ENCODE data around the gene HS3ST4.

Gene HS3ST4

GRCh38 chr16:25894093-25894492 is 202.3 kb downstream of the HS3ST4 start:
- DNase-seq (ENCODE audit: low read depth in 2 of 2), result no peak

- no peak for DNase-seq (ENCODE audit: low read depth in 2 of 2)
Observed at GRCh38 chr16:25895380-25895779, 203.6 kb downstream of the HS3ST4 start.

GRCh38 chr16:25896411-25896810 is 204.7 kb downstream of the HS3ST4 start:
- DNase-seq (ENCODE audit: low read depth in 2 of 2), result no peak

- no peak for DNase-seq (ENCODE audit: low read depth in 2 of 2)
Observed at GRCh38 chr16:25897702-25898101, 205.9 kb downstream of the HS3ST4 start.

GRCh38 chr16:25905810-25906209 is 214.1 kb downstream of the HS3ST4 start:
- no peak for DNase-seq (ENCODE audit: low read depth in 2 of 2)

GRCh38 chr16:25910971-25911370 is 219.2 kb downstream of the HS3ST4 start:
- no peak for DNase-seq (ENCODE audit: low read depth in 2 of 2)

GRCh38 chr16:25912321-25912720 is 220.6 kb downstream of the HS3ST4 start:
- no peak for DNase-seq (ENCODE audit: low read depth in 2 of 2)

GRCh38 chr16:25914357-25914962 is 222.7 kb downstream of the HS3ST4 start:
- DNase-seq (ENCODE audit: low read depth in 2 of 2), result no peak

GRCh38 chr16:25916037-25916436 is 224.3 kb downstream of the HS3ST4 start:
- no peak for DNase-seq (ENCODE audit: low read depth in 2 of 2)

- no peak for DNase-seq (ENCODE audit: low read depth in 2 of 2)
Observed at GRCh38 chr16:25922438-25922837, 230.7 kb downstream of the HS3ST4 start.

GRCh38 chr16:25925421-25925820 is 233.7 kb downstream of the HS3ST4 start:
- no peak for DNase-seq (ENCODE audit: low read depth in 2 of 2)

- no peak for DNase-seq (ENCODE audit: low read depth in 2 of 2)
Observed at GRCh38 chr16:25931473-25932035, 239.8 kb downstream of the HS3ST4 start.

GRCh38 chr16:25941800-25942499 is 250.2 kb downstream of the HS3ST4 start:
- no peak for DNase-seq (ENCODE audit: low read depth in 2 of 2)

GRCh38 chr16:25950586-25951281 is 259.0 kb downstream of the HS3ST4 start:
- DNase-seq (ENCODE audit: low read depth in 2 of 2), result no peak

- DNase-seq (ENCODE audit: low read depth in 2 of 2), result no peak
Observed at GRCh38 chr16:25951999-25952398, 260.2 kb downstream of the HS3ST4 start.

GRCh38 chr16:25952983-25953382 is 261.2 kb downstream of the HS3ST4 start:
- no peak for DNase-seq (ENCODE audit: low read depth in 2 of 2)

- DNase-seq (ENCODE audit: low read depth in 2 of 2), result no peak
Observed at GRCh38 chr16:25957707-25958106, 265.9 kb downstream of the HS3ST4 start.

GRCh38 chr16:25959221-25959620 is 267.5 kb downstream of the HS3ST4 start:
- no peak for DNase-seq (ENCODE audit: low read depth in 2 of 2)

GRCh38 chr16:25966172-25967097 is 274.7 kb downstream of the HS3ST4 start:
- DNase-seq (ENCODE audit: low read depth in 2 of 2), result no peak

- DNase-seq (ENCODE audit: low read depth in 2 of 2), result no peak
Observed at GRCh38 chr16:25977121-25977520, 285.4 kb downstream of the HS3ST4 start.

GRCh38 chr16:25978218-25978617 is 286.5 kb downstream of the HS3ST4 start:
- DNase-seq (ENCODE audit: low read depth in 2 of 2), result no peak

- no peak for DNase-seq (ENCODE audit: low read depth in 2 of 2)
Observed at GRCh38 chr16:25988084-25988483, 296.3 kb downstream of the HS3ST4 start.

All from stimulated activated CD8-positive, alpha-beta memory T cell treated with anti-CD3 and anti-CD28 coated beads, Interleukin-15, amount 100 ng/mL, for 4 hours (primary cell).